Measurements from ENCODE around the gene CFAP97.

- TF ChIP-seq POLR2AphosphoS5 (IDR thresholded peaks at IDR 0.05; ENCODE audit: borderline replicate concordance, low read depth, low read length) (no peak), EZH2 (IDR thresholded peaks at IDR 0.05) (no peak)
Measured at GRCh38 chr4:185137233-185137925, 66.4 kb downstream of the CFAP97 start.
